K562 (cell line): ENCODE measurements around the gene DUS1L. TPM values are rescaled to one million over a fixed set of nuclear protein-coding genes. Genes with fewer than 3 reads are reported as not detected.

Source experiments
- BCOR ChIP-seq: fragments of 450-650 bp; IDR thresholded peaks from 2 replicates; pipeline ENCODE4 v1.6.1; 2016
- FOXP4 ChIP-seq: sonication (generic); formaldehyde crosslinking; IDR thresholded peaks from 2 replicates; pipeline ENCODE4 v1.8.0; 2022; ENCODE audit warnings: mild to moderate bottlenecking, missing genetic modification reagents, borderline replicate concordance
- GMEB1 ChIP-seq: fragments of 250-450 bp; sonication (Bioruptor Pico); IDR thresholded peaks from 2 replicates; pipeline ENCODE4 v1.4.0; 2020; ENCODE audit warnings: mild to moderate bottlenecking
- HMGXB4 ChIP-seq: sonication (generic); formaldehyde crosslinking; IDR thresholded peaks from 2 replicates; pipeline ENCODE4 v1.8.1; 2023; ENCODE audit warnings: mild to moderate bottlenecking, missing genetic modification reagents
- MTA3 ChIP-seq: fragments of 450-650 bp; formaldehyde crosslinking; IDR thresholded peaks from 2 replicates; pipeline ENCODE4 v1.6.1; 2017; ENCODE audit warnings: mild to moderate bottlenecking, borderline replicate concordance
- PHF20 ChIP-seq: fragments of 450-650 bp; IDR thresholded peaks from 2 replicates; pipeline ENCODE4 v1.6.1; 2018; ENCODE audit not compliant: partially characterized antibody
- RBFOX2 ChIP-seq: fragments of 200-400 bp; formaldehyde crosslinking; IDR thresholded peaks from 2 replicates; pipeline ENCODE4 v1.6.1; 2017; ENCODE audit warnings: low read depth, mild to moderate bottlenecking, low read length, moderate library complexity
- RFX5 ChIP-seq: IDR thresholded peaks from 2 replicates; pipeline ENCODE4 v1.6.1; 2011; ENCODE audit warnings: low read depth, mild to moderate bottlenecking, improper control_type of control experiment, low read length
- SNRNP70 ChIP-seq: fragments of 200-400 bp; formaldehyde crosslinking; optimal IDR thresholded peaks from 2 replicates; pipeline ENCODE3; 2017; ENCODE audit warnings: low read depth, low read length
- SOX6 ChIP-seq: fragments of 450-650 bp; IDR thresholded peaks from 2 replicates; pipeline ENCODE4 v1.6.1; 2014; ENCODE audit warnings: mild to moderate bottlenecking
- SREBF2 ChIP-seq: sonication (generic); formaldehyde crosslinking; IDR thresholded peaks from 2 replicates; pipeline ENCODE4 v1.4.0; 2020; ENCODE audit warnings: mild to moderate bottlenecking, missing genetic modification reagents
- TEAD1 ChIP-seq, 2 experiments: fragments of 450-650 bp in 1 of 2; sonication (generic) in 1 of 2; formaldehyde crosslinking; IDR thresholded peaks; 2 replicates each; pipeline versions ENCODE4 v1.4.0 to v1.8.0; 2020 to 2022; ENCODE audit warnings: mild to moderate bottlenecking in 2 of 2, missing genetic modification reagents in 1 of 2
- ZNF398 ChIP-seq: fragments of 250-450 bp; sonication (Bioruptor Pico); IDR thresholded peaks from 2 replicates; pipeline ENCODE4 v1.8.0; 2021; ENCODE audit warnings: moderate library complexity, mild to moderate bottlenecking, inconsistent platforms
- ZNF592 ChIP-seq: fragments of 450-650 bp; IDR thresholded peaks from 2 replicates; pipeline ENCODE4 v1.6.1; 2017; ENCODE audit warnings: antibody characterized with exemption, mild to moderate bottlenecking
- ZNF75A ChIP-seq: fragments of 450-650 bp; formaldehyde crosslinking; IDR thresholded peaks from 2 replicates; pipeline ENCODE4 v1.4.0; 2020; ENCODE audit warnings: mild to moderate bottlenecking
- polyA plus RNA-seq, 8 experiments: library from polyadenylated mRNA; depleted of rRNA in 4 of 8; stranded (reverse) in 5 of 8; unstranded in 3 of 8; fragments of >200 nt; fragmentation: Nextera tagmentation in 2 of 8; fragmentation: Illumina TruSeq in 1 of 8; extraction: Ambion mirVana in 2 of 8; extraction: Trizol in 1 of 8; gene quantifications; 2 replicates each; pipeline versions ENCODE4 v1.2.1 to v1.2.3, GENCODE V29; 2011 to 2014; ENCODE audit warnings: inconsistent platforms in 1 of 8, missing spikeins in 1 of 8
- total RNA-seq, 7 experiments: library from RNA; depleted of rRNA in 6 of 7; stranded (reverse); fragments of >200 nt in 6 of 7; fragmentation: Illumina TruSeq in 2 of 7; extraction: Trizol in 2 of 7; gene quantifications; 2 replicates each; pipeline versions ENCODE4 v1.2.1 to v1.2.3, GENCODE V29; 2011 to 2021; ENCODE audit warnings: low replicate concordance in 1 of 7

Gene DUS1L
- total and polyA plus RNA-seq, 9 of the 15 experiments (the other 6 are each of a cell fraction or from before 2014, with no cell fraction given): 7.8 to 210 (median 83.9) TPM

GRCh38 chr17:82098939-82099763, 33.5 kb upstream of the DUS1L start (continued):
- peak; percentile 90 for TF ChIP-seq ZNF592
- TF ChIP-seq SREBF2 (CRISPR knock-in tag): no peak
- TF ChIP-seq FOXP4: 0 out of 2 replicates have a peak, but pooled peaks have one; percentile 32
- TF ChIP-seq SNRNP70: no peak
- no peak for TF ChIP-seq GMEB1 (CRISPR knock-in tag)
- TF ChIP-seq TEAD1 (CRISPR knock-in tag; IDR thresholded peaks at IDR 0.05): no peak; a peak in 1 of 4 replicates
- no peak for TF ChIP-seq RFX5
- TF ChIP-seq PHF20: peak; percentile 10
- peak; percentile 83 for TF ChIP-seq RBFOX2
- no peak for TF ChIP-seq ZNF398 (CRISPR knock-in tag)
- no peak for TF ChIP-seq ZNF75A (CRISPR knock-in tag)
- no peak for TF ChIP-seq BCOR
- 0 out of 2 replicates have a peak, but pooled peaks have one; percentile 66 for TF ChIP-seq MTA3
- 0 out of 2 replicates have a peak, but pooled peaks have one; percentile 86 for TF ChIP-seq HMGXB4
- no peak for TF ChIP-seq SOX6
